ENCODE results near the gene NKIRAS1.

Gene NKIRAS1

GRCh38 chr3:23916886-23917678, at the start of gene NKIRAS1, which contains the start of gene RPL15:
TSS of gene NKIRAS1 (minus strand) at chr3:23916990. CDS start at chr3:23910904, 6,086 bp downstream.
TSS of gene RPL15 (plus strand) at chr3:23917132. CDS start at chr3:23917860, 728 bp downstream.
- peak; percentile 88 for DNase-seq

- no peak for DNase-seq
These were observed 49.5 kb upstream of the NKIRAS1 start for GRCh38 chr3:23966328-23966727.

- DNase-seq, result no peak
These were observed 47.9 kb upstream of the NKIRAS1 start for GRCh38 chr3:23964537-23965235.

GRCh38 chr3:23961913-23962312, 45.1 kb upstream of the NKIRAS1 start:
- DNase-seq, result no peak

- DNase-seq, result no peak
These were observed 44.3 kb upstream of the NKIRAS1 start for GRCh38 chr3:23961066-23961465.

- no peak for DNase-seq
These were observed 43.9 kb upstream of the NKIRAS1 start for GRCh38 chr3:23960649-23961048.

GRCh38 chr3:23959135-23959900, 42.5 kb upstream of the NKIRAS1 start:
- DNase-seq, result no peak

GRCh38 chr3:23956701-23957100, 39.9 kb upstream of the NKIRAS1 start:
- no peak for DNase-seq

GRCh38 chr3:23954144-23954543, 37.4 kb upstream of the NKIRAS1 start:
- DNase-seq, result no peak

- DNase-seq, result no peak
These were observed 36.7 kb upstream of the NKIRAS1 start for GRCh38 chr3:23953523-23953922.

- no peak for DNase-seq
These were observed 35.9 kb upstream of the NKIRAS1 start for GRCh38 chr3:23952646-23953045.

- DNase-seq, result no peak
These were observed 33.5 kb upstream of the NKIRAS1 start for GRCh38 chr3:23950293-23950692.

- no peak for DNase-seq
These were observed 33.0 kb upstream of the NKIRAS1 start for GRCh38 chr3:23949784-23950183.

GRCh38 chr3:23948761-23949160, 32.0 kb upstream of the NKIRAS1 start:
- no peak for DNase-seq

- peak; percentile 85 for DNase-seq
These were observed 29.3 kb upstream of the NKIRAS1 start for GRCh38 chr3:23945913-23946687.

- no peak for DNase-seq
These were observed 28.8 kb upstream of the NKIRAS1 start for GRCh38 chr3:23945663-23945912.

- DNase-seq, result peak; percentile 60
These were observed 28.3 kb upstream of the NKIRAS1 start, which contains the start of gene NR1D2 for GRCh38 chr3:23944861-23945662. TSS of gene NR1D2 (plus strand) at chr3:23945286. CDS start at chr3:23945579, 293 bp downstream.

- DNase-seq, result no peak
These were observed 27.4 kb upstream of the NKIRAS1 start for GRCh38 chr3:23944007-23944783.

GRCh38 chr3:23942546-23942945, 25.8 kb upstream of the NKIRAS1 start:
- DNase-seq, result no peak

GRCh38 chr3:23941440-23941839, 24.6 kb upstream of the NKIRAS1 start:
- no peak for DNase-seq

- no peak for DNase-seq
These were observed 24.0 kb upstream of the NKIRAS1 start for GRCh38 chr3:23940775-23941174.
